K562 (cell line): ENCODE results near the gene P3H4. TPM values are rescaled to one million over a fixed set of nuclear protein-coding genes. Genes with fewer than 3 reads are reported as not detected.

Source experiments
- ATAC-seq: fragments of 200-7000 bp; cut with Tn5 transposase; 3 replicates; pipeline ENCODE4 v1.9.1; 2020; ENCODE audit warnings: moderate library complexity
- BruUV-seq: library from RNA; stranded (reverse); fragments of 400-500 nt; replicated peaks from 2 replicates; lab custom pipeline; 2021; lab: Mats Ljungman, UMichigan
- CTCF ChIA-PET: fragments of 300-600 bp; formaldehyde crosslinking; extraction: SDS; loops from one replicate; lab custom pipeline; 2021; ENCODE audit warnings: low intra/inter-chr PET ratio; lab: Yijun Ruan, JAX
- POLR2A ChIA-PET: fragments of 300-600, 350-650 bp; sonication (Branson Sonifier 250); formaldehyde crosslinking; extraction: SDS; loops from one replicate; lab custom pipeline; 2021; ENCODE audit warnings: antibody characterized with exemption, inconsistent platforms; lab: Yijun Ruan, JAX
- DNase-seq, 4 experiments: peaks; one replicate each; pipeline versions ENCODE4 v3.0.0 to v3.0.0-alpha.2; 2011 to 2018; ENCODE audit warnings: low spot score in 3 of 4, mixed read lengths in 3 of 4; ENCODE audit errors: extremely low read depth in 1 of 4
- FAIRE-seq: peaks from 2 replicates; lab custom pipeline; 2011; peaks lifted over from hg19 to GRCh38; lab: Jason Lieb, UNC
- H2AFZ ChIP-seq: 2 replicates; pipeline ENCODE4 v1.6.0; 2011; ENCODE audit warnings: low read depth, low read length, control low read depth, inconsistent platforms
- H3K27ac ChIP-seq: fragments of 200-600 bp; 3 replicates; pipeline ENCODE4 v1.8.0; 2011; ENCODE audit warnings: low read depth, mild to moderate bottlenecking, control low read depth, inconsistent platforms, low read length, moderate library complexity, mixed read lengths; ENCODE audit errors: extremely low read depth
- H3K27me3 ChIP-seq, 2 experiments: fragments of 300-600 bp in 1 of 2; 2 replicates in 1 of 2; 3 replicates in 1 of 2; pipeline versions ENCODE4 v1.6.0 to v1.8.0; 2011; ENCODE audit warnings: inconsistent platforms in 2 of 2, low read length in 2 of 2, mild to moderate bottlenecking in 1 of 2, mixed read lengths in 1 of 2, moderate library complexity in 1 of 2; ENCODE audit not compliant: control insufficient read depth in 2 of 2, insufficient read depth in 2 of 2
- H3K36me3 ChIP-seq: fragments of 300-600 bp; 3 replicates; pipeline ENCODE4 v1.8.0; 2011; ENCODE audit warnings: mild to moderate bottlenecking, low read length, inconsistent platforms; ENCODE audit not compliant: control insufficient read depth, insufficient read depth
- H3K4me1 ChIP-seq, 2 experiments: fragments of 200-600 bp in 1 of 2; replicated peaks in 1 of 2; 2 replicates in 1 of 2; 3 replicates in 1 of 2; pipeline versions ENCODE4 v1.5.1 to v1.8.0; 2011; ENCODE audit warnings: inconsistent platforms in 2 of 2, low read length in 2 of 2, mild to moderate bottlenecking in 1 of 2, mixed read lengths in 1 of 2, moderate library complexity in 1 of 2; ENCODE audit not compliant: control insufficient read depth in 2 of 2, insufficient read depth in 2 of 2
- H3K4me2 ChIP-seq: 2 replicates; pipeline ENCODE4 v1.6.1; 2011; ENCODE audit warnings: low read length, control low read depth, inconsistent platforms, mixed read lengths; ENCODE audit not compliant: insufficient read depth
- H3K4me3 ChIP-seq: fragments of 200-600 bp; sonication (generic), shearing (Covaris generic); 2 replicates; pipeline ENCODE4 v1.5.1; 2016; ENCODE audit warnings: control low read depth, inconsistent platforms
- H3K79me2 ChIP-seq: fragments of 200-600 bp; 3 replicates; pipeline ENCODE4 v1.8.0; 2011; ENCODE audit warnings: low read length, inconsistent platforms; ENCODE audit not compliant: control insufficient read depth, insufficient read depth
- H3K9ac ChIP-seq, 2 experiments: 2 replicates each; pipeline versions ENCODE4 v1.6.0 to v1.6.1; 2011; ENCODE audit warnings: low read depth in 2 of 2, low read length in 2 of 2, control low read depth in 1 of 2, inconsistent platforms in 1 of 2, mild to moderate bottlenecking in 1 of 2, mixed read lengths in 1 of 2; ENCODE audit not compliant: insufficient read depth in 1 of 2
- H3K9me1 ChIP-seq: one replicate; pipeline ENCODE4 v1.6.0; 2011; ENCODE audit warnings: inconsistent platforms, mild to moderate bottlenecking, low read length, moderate library complexity; ENCODE audit not compliant: control insufficient read depth, insufficient read depth
- H3K9me3 ChIP-seq: replicated peaks from 2 replicates; pipeline ENCODE4 v1.5.1; 2011; ENCODE audit warnings: low read depth, low read length, inconsistent platforms; ENCODE audit not compliant: control insufficient read depth, insufficient read depth
- H4K20me1 ChIP-seq: replicated peaks from 2 replicates; pipeline ENCODE4 v1.6.1; 2011; ENCODE audit warnings: low read length, inconsistent platforms, mixed read lengths; ENCODE audit not compliant: control insufficient read depth, insufficient read depth
- NR4A1 ChIP-seq, 2 experiments: fragments of 250-450 bp in 1 of 2; fragments of 450-650 bp in 1 of 2; sonication (Bioruptor Pico) in 1 of 2; IDR thresholded peaks; 2 replicates each; pipeline versions ENCODE4 v1.4.0 to v1.6.1; 2016 to 2020; ENCODE audit warnings: mild to moderate bottlenecking in 2 of 2, missing compliant biosample characterization in 1 of 2, missing genetic modification characterization in 1 of 2, moderate library complexity in 1 of 2
- OTX1 ChIP-seq: fragments of 450-650 bp; formaldehyde crosslinking; IDR thresholded peaks from 2 replicates; pipeline ENCODE4 v1.4.0; 2022; ENCODE audit warnings: mild to moderate bottlenecking
- PTRF ChIP-seq: fragments of 450-650 bp; IDR thresholded peaks from 2 replicates; pipeline ENCODE4 v1.6.1; 2016; ENCODE audit warnings: mild to moderate bottlenecking, missing genetic modification characterization, missing compliant biosample characterization
- RBM25 ChIP-seq: fragments of 200-400 bp; formaldehyde crosslinking; IDR thresholded peaks from 2 replicates; pipeline ENCODE4 v1.6.1; 2018; ENCODE audit warnings: low read length, low read depth, moderate library complexity; ENCODE audit not compliant: severe bottlenecking
- RREB1 ChIP-seq: fragments of 250-450 bp; sonication (Bioruptor Pico); IDR thresholded peaks from 2 replicates; pipeline ENCODE4 v1.4.0; 2020
- SIX5 ChIP-seq, 2 experiments: IDR thresholded peaks; 2 replicates each; pipeline ENCODE4 v1.6.1; 2011; ENCODE audit warnings: low read length in 2 of 2, borderline replicate concordance in 1 of 2, low read depth in 1 of 2, mild to moderate bottlenecking in 1 of 2, moderate library complexity in 1 of 2; ENCODE audit not compliant: insufficient read depth in 1 of 2
- TAF9B ChIP-seq: fragments of 450-650 bp; IDR thresholded peaks from 2 replicates; pipeline ENCODE4 v1.6.1; 2018; ENCODE audit warnings: mild to moderate bottlenecking; ENCODE audit not compliant: partially characterized antibody
- ZBTB12 ChIP-seq: fragments of 250-450 bp; sonication (Bioruptor Pico); IDR thresholded peaks from 2 replicates; pipeline ENCODE4 v1.4.0; 2020
- ZHX1 ChIP-seq: fragments of 150-350 bp; conservative IDR thresholded peaks from 2 replicates; pipeline ENCODE4 v1.6.1; 2014; ENCODE audit warnings: low read length
- ZNF134 ChIP-seq: fragments of 250-450 bp; sonication (Bioruptor Pico); conservative IDR thresholded peaks from 2 replicates; pipeline ENCODE4 v1.4.0; 2020
- ZNF197 ChIP-seq: fragments of 200-800 bp; sonication (Bioruptor generic); IDR thresholded peaks from 2 replicates; pipeline ENCODE4 v1.6.1; 2016; ENCODE audit warnings: low read depth, missing genetic modification characterization, missing compliant biosample characterization
- WGBS: fragments of 100-300 bp; shearing (Covaris generic); methylation state at CpG from one replicate; pipeline ENCODE4 v1.1.6; 2016; ENCODE audit warnings: low coverage, mixed read lengths; ENCODE audit not compliant: insufficient coverage; ENCODE audit errors: missing lambda C conversion rate; 5-methylcytosine and 5-hydroxymethylcytosine counted together
- in situ Hi-C: fragments of 300-500 bp; cut with MboI; formaldehyde crosslinking; loops from 4 replicates; pipeline ENCODE4 v1.15.0; 2018; ENCODE audit warnings: inconsistent platforms, mixed read lengths
- intact Hi-C: fragments of 100-400 bp; cut with micrococcal nuclease; formaldehyde crosslinking; loops from 2 replicates; pipeline ENCODE4 v1.14.2; 2022
- polyA plus RNA-seq, 8 experiments: library from polyadenylated mRNA; depleted of rRNA in 4 of 8; stranded (reverse) in 5 of 8; unstranded in 3 of 8; fragments of >200 nt; fragmentation: Nextera tagmentation in 2 of 8; fragmentation: Illumina TruSeq in 1 of 8; extraction: Ambion mirVana in 2 of 8; extraction: Trizol in 1 of 8; gene quantifications; 2 replicates each; pipeline versions ENCODE4 v1.2.1 to v1.2.3, GENCODE V29; 2011 to 2014; ENCODE audit warnings: inconsistent platforms in 1 of 8, missing spikeins in 1 of 8
- total RNA-seq, 7 experiments: library from RNA; depleted of rRNA in 6 of 7; stranded (reverse); fragments of >200 nt in 6 of 7; fragmentation: Illumina TruSeq in 2 of 7; extraction: Trizol in 2 of 7; gene quantifications; 2 replicates each; pipeline versions ENCODE4 v1.2.1 to v1.2.3, GENCODE V29; 2011 to 2021; ENCODE audit warnings: low replicate concordance in 1 of 7

Gene P3H4
- total and polyA plus RNA-seq, 9 of the 15 experiments (the other 6 are each of a cell fraction or from before 2014, with no cell fraction given): 0.10 to 3.7 (median 1.0) TPM

- peak; percentile 39; the same call in 1 of the 3 replicates for ATAC-seq
- DNase-seq: peak in 1 of 4 experiments; percentile 24
- TF ChIP-seq PTRF (tag) (no peak), SIX5 (IDR thresholded peaks at IDR 0.05; ENCODE audit: borderline replicate concordance in 1 of 2, insufficient read depth in 1 of 2, low read depth in 1 of 2, low read length in 2 of 2) (no peak), NR4A1 (CRISPR knock-in tag; IDR thresholded peaks at IDR 0.05) (no peak), NR4A1 (tag; IDR thresholded peaks at IDR 0.05) (no peak), ZHX1 (no peak), RBM25 (no peak), OTX1 (CRISPR knock-in tag) (no peak), ZBTB12 (CRISPR knock-in tag) (no peak), ZNF197 (CRISPR knock-in tag) (no peak), ZNF134 (CRISPR knock-in tag) (no peak), RREB1 (CRISPR knock-in tag) (no peak), TAF9B (no peak)
- 85% methylated on average over 6 of the region's 8 CpGs for WGBS
- H3K27me3 ChIP-seq: no peaks in the 10 kb centered on the region
- H3K4me3 ChIP-seq: no peak overlapping the region
- peaks cover 75% of the 10 kb centered on the region for H3K36me3 ChIP-seq
- peaks cover 3% of the 10 kb centered on the region for H3K9me1 ChIP-seq
- in situ Hi-C loops: no loop called here
- H2AFZ ChIP-seq: no peak overlapping the region
- H3K27ac ChIP-seq: no peak overlapping the region
- peaks cover 46% of the 10 kb centered on the region for H3K79me2 ChIP-seq
- POLR2A ChIA-PET: interaction anchor here (0.5 to 1.1 kb wide), 6 partner anchors 11 to 85 kb away, joined by 3 to 6 read pairs (median 4); partner anchors contain the start of gene JUP
- H3K4me1 ChIP-seq: peaks cover 0 to 28% of the 10 kb centered on the region in 2 experiments; a peak in 2 of 5 replicates
- H3K4me2 ChIP-seq: no peak overlapping the region
- BruUV-seq: no TSS peak
- no peak overlapping the region; a peak in 1 of 4 replicates for H3K9ac ChIP-seq
- intact Hi-C loops: no loop called here
- CTCF ChIA-PET: no interaction called here
- H3K9me3 ChIP-seq: no peaks in the 10 kb centered on the region
- no peak for FAIRE-seq
- H4K20me1 ChIP-seq: peaks cover 10% of the 10 kb centered on the region
These were observed 38.0 kb downstream of the P3H4 start for GRCh38 chr17:41773731-41774193.
